Liver (tissue), 9 donors: ENCODE measurements around the gene LRRC37A3. TPM values are rescaled to one million over a fixed set of nuclear protein-coding genes. Genes with fewer than 3 reads are reported as not detected.
"Not testable (repeated sequence)": the region's sequence is repeated elsewhere in the genome, so short reads cannot be mapped to it uniquely, and the experiment has no call there.

Experiments used
- DNase-seq: peaks from one replicate; pipeline ENCODE4 v3.0.0-alpha.2; 2017; ENCODE audit warnings: low spot score
- H3K27ac ChIP-seq, 2 donors: one replicate each; pipeline ENCODE4 v1.7.0; 2013; ENCODE audit warnings: inconsistent platforms in 2 of 2, low read length in 2 of 2, control low read depth in 1 of 2, low read depth in 1 of 2, mild to moderate bottlenecking in 1 of 2
- H3K27me3 ChIP-seq, 4 donors: one replicate each; pipeline versions ENCODE4 v1.6.1 to v1.7.0; 2013; ENCODE audit warnings: low read length in 3 of 4, inconsistent platforms in 1 of 4, mild to moderate bottlenecking in 1 of 4, moderate library complexity in 1 of 4; ENCODE audit not compliant: control insufficient read depth in 4 of 4, insufficient read depth in 4 of 4
- H3K36me3 ChIP-seq, 4 donors: one replicate each; pipeline versions ENCODE4 v1.6.1 to v1.7.0; 2013; ENCODE audit warnings: low read length in 3 of 4, mild to moderate bottlenecking in 3 of 4, low read depth in 1 of 4, moderate library complexity in 1 of 4; ENCODE audit not compliant: control insufficient read depth in 4 of 4, insufficient read depth in 3 of 4
- H3K4me1 ChIP-seq, 4 donors: one replicate each; pipeline versions ENCODE4 v1.6.1 to v1.7.0; 2013; ENCODE audit warnings: low read length in 3 of 4, mild to moderate bottlenecking in 3 of 4, moderate library complexity in 1 of 4; ENCODE audit not compliant: control insufficient read depth in 4 of 4, insufficient read depth in 4 of 4
- H3K4me3 ChIP-seq, 3 donors: one replicate each; pipeline versions ENCODE4 v1.6.1 to v1.7.0; 2013; ENCODE audit warnings: low read length in 3 of 3, control low read depth in 1 of 3, low read depth in 1 of 3, mild to moderate bottlenecking in 1 of 3
- H3K9ac ChIP-seq, 2 donors: one replicate each; pipeline ENCODE4 v1.7.0; 2013; ENCODE audit warnings: low read length in 2 of 2, mild to moderate bottlenecking in 2 of 2, moderate library complexity in 2 of 2, control low read depth in 1 of 2, low read depth in 1 of 2
- H3K9me3 ChIP-seq, 4 donors: one replicate each; pipeline versions ENCODE4 v1.6.1 to v1.7.0; 2013; ENCODE audit warnings: low read length in 3 of 4; ENCODE audit not compliant: control insufficient read depth in 4 of 4
- GABPA ChIP-seq, 2 donors: IDR thresholded peaks in 1 of 2; conservative IDR thresholded peaks in 1 of 2; 2 replicates each; pipeline ENCODE4 v1.6.1; 2016; ENCODE audit warnings: antibody characterized with exemption in 2 of 2, mild to moderate bottlenecking in 1 of 2, moderate library complexity in 1 of 2
- HNF4A ChIP-seq, 2 donors: conservative IDR thresholded peaks; 2 replicates each; pipeline ENCODE4 v1.6.1; 2016; ENCODE audit warnings: antibody characterized with exemption in 2 of 2, mild to moderate bottlenecking in 2 of 2
- SP1 ChIP-seq: IDR thresholded peaks from 2 replicates; pipeline ENCODE4 v1.6.1; 2018; ENCODE audit warnings: antibody characterized with exemption, mild to moderate bottlenecking
- YY1 ChIP-seq: IDR thresholded peaks from 2 replicates; pipeline ENCODE4 v1.6.1; 2016; ENCODE audit warnings: antibody characterized with exemption, mild to moderate bottlenecking
- WGBS: extraction: QIAGEN DNeasy Blood & Tissue Kit; methylation state at CpG from one replicate; pipeline ENCODE4 v1.1.7; 2013; 5-methylcytosine and 5-hydroxymethylcytosine counted together
- polyA plus RNA-seq, 2 donors: library from polyadenylated mRNA; stranded (reverse) in 1 of 2; unstranded in 1 of 2; fragments of 200-250 nt in 1 of 2; fragments of >200 nt in 1 of 2; fragmentation: Nextera tagmentation in 1 of 2; extraction: Ambion mirVana in 1 of 2; gene quantifications; one replicate each; pipeline versions ENCODE4 v1.2.1 to v1.2.3, GENCODE V29; 2013 to 2015
- total RNA-seq, 2 donors: library from RNA; depleted of rRNA; stranded (reverse); fragments of >200 nt; gene quantifications; one replicate each; pipeline ENCODE4 v1.2.3, GENCODE V29; 2014
- donor health status: healthy.
- donor health status: healthy.
- donor health status: healthy.
- donor health status: healthy.
- donor health status: healthy.

LRRC37A3 gene
- total and polyA plus RNA-seq, 4 donors = 0.46 to 4.5 (median 3.0) TPM

DNA sequence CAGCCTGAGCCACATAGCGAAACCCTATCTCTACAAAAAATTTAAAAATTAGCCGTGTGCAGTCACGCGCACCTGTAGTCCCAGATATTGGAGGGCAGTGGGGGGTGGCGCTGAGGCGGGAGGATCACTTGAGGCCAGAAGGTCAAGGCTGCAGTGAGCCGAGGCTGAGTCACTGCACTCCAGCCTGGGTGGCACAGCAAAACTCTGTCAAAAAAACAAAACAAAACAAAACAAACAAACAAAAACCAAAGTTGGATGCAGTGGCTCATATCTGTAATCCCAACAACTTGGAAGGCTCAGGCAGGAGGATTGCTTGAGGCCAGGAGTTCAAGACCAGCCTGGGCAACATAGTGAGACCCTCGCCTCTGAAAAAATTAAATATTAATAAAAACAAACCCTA is 75.4 kb downstream of the LRRC37A3 start:
- H3K27me3 ChIP-seq, H3K4me3 ChIP-seq, H3K9ac ChIP-seq, DNase-seq, H3K36me3 ChIP-seq, H3K9me3 ChIP-seq, H3K27ac ChIP-seq, H3K4me1 ChIP-seq: not testable (repeated sequence)
- 77% methylated on average over 8 of the region's 8 CpGs for WGBS

GRCh38 chr17:64842900-64843299 is 76.4 kb downstream of the LRRC37A3 start:
- H3K9ac ChIP-seq, H3K36me3 ChIP-seq, H3K27me3 ChIP-seq, H3K27ac ChIP-seq, H3K4me3 ChIP-seq, H3K4me1 ChIP-seq, DNase-seq, H3K9me3 ChIP-seq: not testable (repeated sequence)
- WGBS = 93% methylated on average over 3 of the region's 3 CpGs

- DNase-seq, H3K27ac ChIP-seq, H3K36me3 ChIP-seq, H3K4me3 ChIP-seq, H3K9ac ChIP-seq, H3K27me3 ChIP-seq, H3K4me1 ChIP-seq, H3K9me3 ChIP-seq: not testable (repeated sequence)
- WGBS = 80% methylated on average over 2 of the region's 2 CpGs
These were observed 78.3 kb downstream of the LRRC37A3 start for GRCh38 chr17:64840960-64841359.

DNA sequence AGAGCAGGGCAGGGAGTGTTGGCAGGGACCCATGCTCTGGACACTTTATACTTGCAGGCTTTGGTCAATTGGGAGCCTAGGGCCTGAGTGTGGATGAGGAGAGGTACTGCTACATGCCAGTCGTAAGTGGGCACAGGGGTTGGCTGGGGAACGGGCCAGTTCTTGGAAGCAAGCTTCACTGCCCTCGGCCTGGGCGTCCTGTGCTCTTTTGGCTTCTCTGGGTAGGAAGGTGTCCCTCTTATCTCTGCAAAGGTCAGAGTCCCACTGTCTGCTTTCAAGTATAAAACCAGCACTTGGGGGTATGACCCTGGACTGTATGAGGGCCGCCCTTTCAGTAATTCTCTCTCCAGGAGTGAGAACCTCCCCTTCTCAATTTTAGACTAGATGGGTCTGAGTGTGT is 80.8 kb downstream of the LRRC37A3 start:
- DNase-seq, H3K27ac ChIP-seq, H3K9me3 ChIP-seq, H3K36me3 ChIP-seq, H3K27me3 ChIP-seq, H3K4me3 ChIP-seq, H3K9ac ChIP-seq, H3K4me1 ChIP-seq: not testable (repeated sequence)
- TF ChIP-seq HNF4A (conservative IDR thresholded peaks at IDR 0.05) = peak in 1 of 2 donors; percentile 26
- 40% methylated on average over 5 of the region's 5 CpGs for WGBS

GRCh38 chr17:64837018-64837761 is 82.1 kb downstream of the LRRC37A3 start:
- TF ChIP-seq YY1 (peak; percentile 65), SP1 (peak; percentile 39), GABPA (IDR thresholded peaks at IDR 0.05 in 1 of 2, conservative IDR thresholded peaks at IDR 0.05 in 1 of 2) (peak in 1 of 2 donors; percentile 61)
- H3K9me3 ChIP-seq, H3K4me1 ChIP-seq, H3K27me3 ChIP-seq, H3K36me3 ChIP-seq: not testable (repeated sequence)
- peak overlapping the region; percentile 7 to 38 for H3K9ac ChIP-seq
- WGBS = under 1% methylated on average over 51 of the region's 56 CpGs
- H3K27ac ChIP-seq = peak overlapping the region; percentile 67 to 72
- DNase-seq = peak; percentile 83
- peak overlapping the region; percentile 60 to 66 (median 61) for H3K4me3 ChIP-seq

DNA sequence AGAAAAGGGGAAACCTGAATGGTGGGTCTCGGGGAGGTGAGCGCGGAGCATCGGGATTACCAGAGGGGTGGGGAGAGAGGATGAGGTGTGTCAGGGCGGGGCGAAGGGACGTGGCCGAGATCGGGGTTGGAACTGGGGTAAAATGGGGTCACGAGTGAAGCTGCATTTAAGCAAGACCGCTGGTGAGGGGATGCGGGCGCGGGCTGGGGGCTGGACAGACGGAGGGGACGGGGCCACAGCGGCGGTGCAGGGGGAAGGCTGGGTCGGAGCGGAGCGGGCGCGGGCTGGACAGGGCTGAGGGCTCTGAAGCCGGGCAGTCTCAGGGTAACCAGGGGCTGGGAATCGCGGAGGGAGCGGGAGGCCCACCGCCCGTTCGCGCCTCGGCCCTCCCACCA is 82.7 kb downstream of the LRRC37A3 start:
- H3K4me3 ChIP-seq = peak overlapping the region; percentile 35 to 61 (median 60)
- peak; percentile 43 for DNase-seq
- whole genome bisulfite sequencing = 1% methylated on average over 24 of the region's 32 CpGs
- not testable (repeated sequence) for H3K9me3 ChIP-seq, H3K4me1 ChIP-seq, H3K27me3 ChIP-seq, H3K36me3 ChIP-seq
- peak overlapping the region; percentile 65 to 72 for H3K27ac ChIP-seq
- peak overlapping the region in 1 of 2 donors; percentile 47 for H3K9ac ChIP-seq

- H3K4me3 ChIP-seq, H3K9me3 ChIP-seq, H3K36me3 ChIP-seq, H3K27ac ChIP-seq, H3K4me1 ChIP-seq, H3K9ac ChIP-seq, DNase-seq, H3K27me3 ChIP-seq: not testable (repeated sequence)
- 67% methylated on average over 3 of the region's 3 CpGs for WGBS
These were observed 85.2 kb downstream of the LRRC37A3 start for GRCh38 chr17:64834060-64834459.

GRCh38 chr17:64830631-64831040 is 88.6 kb downstream of the LRRC37A3 start:
- not testable (repeated sequence) for H3K36me3 ChIP-seq, H3K9ac ChIP-seq, H3K27ac ChIP-seq, H3K27me3 ChIP-seq, H3K4me3 ChIP-seq, DNase-seq, H3K4me1 ChIP-seq, H3K9me3 ChIP-seq
- WGBS = 78% methylated on average over 1 of the region's 1 CpG
